Thyroid gland (tissue), 4 donors: ENCODE data around the gene OR1N1. TPM values are rescaled to one million over a fixed set of nuclear protein-coding genes. Genes with fewer than 3 reads are reported as not detected.

ENCODE experiments used
- DNase-seq, 2 donors: peaks; one replicate each; pipeline ENCODE4 v3.0.0-alpha.2; 2019
- H3K27ac ChIP-seq, 3 donors: fragments of 200-600 bp; sonication (generic); 1 replicate in 2 of 3; 2 replicates in 1 of 3; pipeline ENCODE4 v1.5.1; 2016 to 2019; ENCODE audit warnings: mild to moderate bottlenecking in 1 of 3, moderate library complexity in 1 of 3
- H3K27me3 ChIP-seq: fragments of 200-600 bp; sonication (generic); one replicate; pipeline ENCODE4 v1.5.1; 2019
- H3K36me3 ChIP-seq, 2 donors: fragments of 200-600 bp; sonication (generic); one replicate each; pipeline ENCODE4 v1.5.1; 2016 to 2019
- H3K4me1 ChIP-seq, 2 donors: fragments of 200-600 bp; sonication (generic); one replicate each; pipeline ENCODE4 v1.5.1; 2017 to 2019
- H3K4me3 ChIP-seq, 3 donors: fragments of 200-600 bp; sonication (generic); replicated peaks in 1 of 3; 1 replicate in 2 of 3; 2 replicates in 1 of 3; pipeline ENCODE4 v1.5.1; 2016; ENCODE audit warnings: mild to moderate bottlenecking in 1 of 3
- H3K9me3 ChIP-seq: fragments of 200-600 bp; sonication (generic); one replicate; pipeline ENCODE4 v1.5.1; 2017
- CTCF ChIP-seq, 6 experiments: fragments of 200-600 bp in 3 of 6; fragments of 450-650 bp in 3 of 6; sonication (generic) in 3 of 6; IDR thresholded peaks; one replicate each; pipeline ENCODE4 v1.5.1; 2016 to 2019; ENCODE audit warnings: antibody characterized with exemption in 6 of 6, mild to moderate bottlenecking in 2 of 6, inconsistent platforms in 1 of 6, moderate library complexity in 1 of 6
- POLR2A ChIP-seq, 2 donors: fragments of 450-650 bp; IDR thresholded peaks; one replicate each; pipeline ENCODE4 v1.6.1; 2017; ENCODE audit warnings: antibody characterized with exemption in 2 of 2, mild to moderate bottlenecking in 2 of 2, moderate library complexity in 1 of 2
- WGBS, 2 donors: methylation state at CpG; one replicate each; pipeline ENCODE4 v1.1.5; 2017; 5-methylcytosine and 5-hydroxymethylcytosine counted together
- intact Hi-C: fragments of 100-400 bp; cut with DNase I; formaldehyde crosslinking; loops from one replicate; pipeline ENCODE4 v1.15.1; 2023
- total RNA-seq, 4 donors: library from RNA; depleted of rRNA; stranded (reverse); fragments of >200 nt; gene quantifications; one replicate each; pipeline ENCODE4 v1.2.3, GENCODE V29; 2016

OR1N1 gene
- total RNA-seq, result not detected

- Histone ChIP-seq H3K9me3 (no peaks in the 10 kb centered on the region), H3K4me3 (no peak within 1 kb of the TSS), H3K27ac (no peak within 1 kb of the TSS), H3K36me3 (no peaks in the 10 kb centered on the region), H3K27me3 (no peaks in the 10 kb centered on the region), H3K4me1 (no peaks in the 10 kb centered on the region)
- DNase-seq, result no peak
- TF ChIP-seq CTCF (IDR thresholded peaks at IDR 0.05) (no peak), POLR2A (IDR thresholded peaks at IDR 0.05) (no peak)
- WGBS, 2 donors, result 90 to 91% methylated on average over 3 of the region's 3 CpGs
- intact Hi-C loops, result no loop called here
These were observed at the start of gene OR1N1 for GRCh38 chr9:122527193-122527592. Gene OR1N1 (minus strand): TSS chr9:122527293. CDS start chr9:122527293, 0 bp downstream.

- no peaks in the 10 kb centered on the region for H3K36me3 ChIP-seq
- H3K9me3 ChIP-seq, result no peaks in the 10 kb centered on the region
- no peak for DNase-seq
- WGBS, 2 donors, result 61 to 69% methylated on average over 2 of the region's 2 CpGs
- TF ChIP-seq POLR2A (IDR thresholded peaks at IDR 0.05) (no peak), CTCF (IDR thresholded peaks at IDR 0.05) (no peak)
- H3K27ac ChIP-seq, result no peak overlapping the region
- intact Hi-C loops, result no loop called here
- H3K4me1 ChIP-seq, result no peaks in the 10 kb centered on the region
- no peaks in the 10 kb centered on the region for H3K27me3 ChIP-seq
- H3K4me3 ChIP-seq, result no peak overlapping the region
These were observed 45.4 kb upstream of the OR1N1 start for GRCh38 chr9:122572456-122572855.

- no peaks in the 10 kb centered on the region for H3K4me1 ChIP-seq
- intact Hi-C loops, result no loop called here
- TF ChIP-seq POLR2A (IDR thresholded peaks at IDR 0.05) (no peak), CTCF (IDR thresholded peaks at IDR 0.05) (no peak)
- no peak overlapping the region for H3K27ac ChIP-seq
- no peak for DNase-seq
- H3K4me3 ChIP-seq, result no peak overlapping the region
- H3K36me3 ChIP-seq, result no peaks in the 10 kb centered on the region
- H3K27me3 ChIP-seq, result no peaks in the 10 kb centered on the region
- no peaks in the 10 kb centered on the region for H3K9me3 ChIP-seq
- 90 to 97% methylated on average over 4 of the region's 4 CpGs for WGBS, 2 donors
These were observed 40.8 kb upstream of the OR1N1 start for GRCh38 chr9:122567901-122568300.

- Histone ChIP-seq H3K27ac (no peak overlapping the region), H3K4me1 (no peaks in the 10 kb centered on the region), H3K27me3 (no peaks in the 10 kb centered on the region), H3K9me3 (no peaks in the 10 kb centered on the region), H3K4me3 (no peak overlapping the region), H3K36me3 (no peaks in the 10 kb centered on the region)
- 43 to 48% methylated on average over 8 of the region's 9 CpGs for WGBS, 2 donors
- intact Hi-C loops, result no loop called here
- DNase-seq, result no peak
- no peak for TF ChIP-seq CTCF (IDR thresholded peaks at IDR 0.05)
- TF ChIP-seq POLR2A (IDR thresholded peaks at IDR 0.05), result no peak
These were observed 35.2 kb upstream of the OR1N1 start for GRCh38 chr9:122562134-122562760.

- no peaks in the 10 kb centered on the region for H3K4me1 ChIP-seq
- DNase-seq, result no peak
- no peak overlapping the region for H3K27ac ChIP-seq
- TF ChIP-seq POLR2A (IDR thresholded peaks at IDR 0.05), result no peak
- no peak for TF ChIP-seq CTCF (IDR thresholded peaks at IDR 0.05)
- H3K36me3 ChIP-seq, result no peaks in the 10 kb centered on the region
- intact Hi-C loops, result no loop called here
- no peaks in the 10 kb centered on the region for H3K27me3 ChIP-seq
- H3K4me3 ChIP-seq, result no peak overlapping the region
- 85 to 86% methylated on average over 4 of the region's 4 CpGs for WGBS, 2 donors
- no peaks in the 10 kb centered on the region for H3K9me3 ChIP-seq
These were observed 34.4 kb upstream of the OR1N1 start for GRCh38 chr9:122561446-122561845.
